Measurements from ENCODE around the gene ADCY7.

- no peak for TF ChIP-seq CTCF (conservative IDR thresholded peaks at IDR 0.05; ENCODE audit: low read depth, low read length)
- no peak for TF ChIP-seq EZH2 (IDR thresholded peaks at IDR 0.05; ENCODE audit: borderline replicate concordance, low read depth, low read length, poor library complexity, severe bottlenecking)
Measured at GRCh38 chr16:50281391-50282009, 15.1 kb downstream of the ADCY7 start.
